ENCODE data around the gene MYO1A. TPM values are rescaled to one million over a fixed set of nuclear protein-coding genes. Genes with fewer than 3 reads are reported as not detected.

MYO1A gene
- total and polyA plus RNA-seq, 2 of the 13 experiments (the other 11 are each of a cell fraction or from before 2014, with no cell fraction given): 5.3 to 6.0 TPM

DNA sequence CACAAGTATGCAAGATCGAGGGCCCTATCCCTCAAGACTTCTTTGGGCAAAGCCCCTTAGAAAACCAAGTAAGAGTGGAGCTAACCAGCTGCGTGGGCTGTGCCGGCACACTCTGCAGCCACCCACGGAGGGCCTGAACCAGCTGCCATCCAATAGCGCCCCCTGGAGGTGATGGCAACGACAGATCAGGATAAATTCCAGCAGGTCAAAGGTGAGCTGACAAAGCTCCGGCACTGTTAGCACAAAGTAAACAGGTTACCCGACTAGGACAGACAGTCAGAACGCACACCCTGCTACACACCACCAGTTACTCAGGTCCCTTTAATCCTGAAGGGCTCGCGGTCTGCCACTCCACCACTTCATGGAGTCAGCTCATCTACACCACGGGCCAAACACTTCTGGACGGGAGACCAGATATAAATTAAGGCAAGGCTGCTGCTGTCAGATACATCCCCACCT is 48.5 kb downstream of the MYO1A start (continued):
- TF ChIP-seq SRF (IDR thresholded peaks at IDR 0.05; ENCODE audit: low read depth, low read length): no peak
- no peak for TF ChIP-seq ZNF569 (CRISPR knock-in tag; IDR thresholded peaks at IDR 0.05; ENCODE audit: borderline replicate concordance)
- peak; percentile 23 for TF ChIP-seq ASH2L (IDR thresholded peaks at IDR 0.05; ENCODE audit: insufficient read length, low read depth, low read length)
- TF ChIP-seq MZF1 (CRISPR knock-in tag; IDR thresholded peaks at IDR 0.05; ENCODE audit: borderline replicate concordance): no peak
- no peak for TF ChIP-seq SATB2 (CRISPR knock-in tag; IDR thresholded peaks at IDR 0.05)
- TF ChIP-seq, protein P1, sequence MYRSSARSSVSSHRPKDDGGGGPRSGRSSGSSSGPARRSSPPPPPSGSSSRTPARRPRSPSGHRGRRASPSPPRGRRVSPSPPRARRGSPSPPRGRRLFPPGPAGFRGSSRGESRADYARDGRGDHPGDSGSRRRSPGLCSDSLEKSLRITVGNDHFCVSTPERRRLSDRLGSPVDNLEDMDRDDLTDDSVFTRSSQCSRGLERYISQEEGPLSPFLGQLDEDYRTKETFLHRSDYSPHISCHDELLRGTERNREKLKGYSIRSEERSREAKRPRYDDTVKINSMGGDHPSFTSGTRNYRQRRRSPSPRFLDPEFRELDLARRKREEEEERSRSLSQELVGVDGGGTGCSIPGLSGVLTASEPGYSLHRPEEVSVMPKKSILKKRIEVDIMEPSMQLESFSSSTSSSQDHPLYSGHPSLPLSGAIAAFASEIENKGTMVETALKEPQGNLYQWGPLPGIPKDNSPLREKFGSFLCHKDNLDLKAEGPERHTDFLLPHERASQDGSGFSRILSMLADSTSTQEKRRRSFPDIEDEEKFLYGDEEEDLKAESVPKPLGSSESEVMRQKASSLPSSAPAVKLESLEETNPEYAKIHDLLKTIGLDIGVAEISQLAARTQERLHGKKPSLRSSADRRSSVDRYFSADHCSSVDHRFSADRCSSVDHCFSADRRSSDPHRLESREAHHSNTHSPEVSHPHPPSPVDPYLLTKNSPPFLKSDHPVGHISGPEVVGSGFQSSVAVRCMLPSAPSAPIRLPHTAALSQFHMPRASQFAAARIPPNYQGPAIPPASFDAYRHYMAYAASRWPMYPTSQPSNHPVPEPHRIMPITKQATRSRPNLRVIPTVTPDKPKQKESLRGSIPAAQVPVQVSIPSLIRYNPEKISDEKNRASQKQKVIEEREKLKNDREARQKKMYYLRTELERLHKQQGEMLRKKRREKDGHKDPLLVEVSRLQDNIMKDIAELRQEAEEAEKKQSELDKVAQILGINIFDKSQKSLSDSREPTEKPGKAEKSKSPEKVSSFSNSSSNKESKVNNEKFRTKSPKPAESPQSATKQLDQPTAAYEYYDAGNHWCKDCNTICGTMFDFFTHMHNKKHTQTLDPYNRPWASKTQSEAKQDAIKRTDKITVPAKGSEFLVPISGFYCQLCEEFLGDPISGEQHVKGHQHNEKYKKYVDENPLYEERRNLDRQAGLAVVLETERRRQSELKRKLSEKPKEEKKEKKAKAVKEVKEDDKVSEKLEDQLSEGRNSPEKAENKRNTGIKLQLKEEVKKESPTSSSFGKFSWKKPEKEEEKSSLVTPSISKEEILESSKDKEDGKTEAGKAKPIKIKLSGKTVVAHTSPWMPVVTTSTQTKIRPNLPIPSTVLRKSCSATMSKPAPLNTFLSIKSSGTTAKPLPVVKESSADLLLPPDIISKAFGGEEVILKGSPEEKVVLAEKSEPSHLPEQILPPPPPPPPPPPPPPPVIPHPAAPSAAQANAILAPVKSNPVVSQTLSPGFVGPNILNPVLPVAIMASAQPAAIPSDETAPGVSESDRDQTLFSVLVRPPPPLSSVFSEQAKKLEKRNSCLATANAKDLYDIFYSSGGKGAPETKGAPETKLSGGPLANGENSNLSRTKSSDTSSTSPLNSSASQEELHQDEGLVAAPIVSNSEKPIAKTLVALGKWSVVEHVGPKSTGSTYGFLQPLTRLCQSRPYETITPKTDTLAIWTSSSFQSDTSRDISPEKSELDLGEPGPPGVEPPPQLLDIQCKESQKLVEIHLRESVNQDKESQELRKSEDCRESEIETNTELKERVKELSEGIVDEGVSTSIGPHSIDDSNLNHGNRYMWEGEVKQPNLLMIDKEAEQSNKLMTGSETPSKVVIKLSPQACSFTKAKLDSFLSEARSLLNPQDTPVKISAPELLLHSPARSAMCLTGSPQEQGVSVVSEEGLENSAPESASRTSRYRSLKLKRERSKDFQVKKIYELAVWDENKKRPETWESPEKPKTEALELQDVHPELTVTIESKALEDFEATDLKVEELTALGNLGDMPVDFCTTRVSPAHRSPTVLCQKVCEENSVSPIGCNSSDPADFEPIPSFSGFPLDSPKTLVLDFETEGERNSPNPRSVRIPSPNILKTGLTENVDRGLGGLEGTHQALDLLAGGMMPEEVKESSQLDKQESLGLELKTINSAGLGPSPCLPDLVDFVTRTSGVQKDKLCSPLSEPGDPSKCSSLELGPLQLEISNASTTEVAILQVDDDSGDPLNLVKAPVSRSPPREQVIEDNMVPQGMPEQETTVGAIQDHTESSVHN (CRISPR knock-in tag; IDR thresholded peaks at IDR 0.05): no peak; the same call in 1 of the 2 replicates
- TF ChIP-seq KDM3A (CRISPR knock-in tag; IDR thresholded peaks at IDR 0.05; ENCODE audit: low read depth): 0 out of 2 replicates have a peak, but pooled peaks have one; percentile 38
- no peak for TF ChIP-seq ETV6 (CRISPR knock-in tag; conservative IDR thresholded peaks at IDR 0.05)
- TF ChIP-seq NFKBIZ (CRISPR knock-in tag; IDR thresholded peaks at IDR 0.05): peak; percentile 52; the same call in 1 of the 2 replicates
- TF ChIP-seq SP1 (IDR thresholded peaks at IDR 0.05): no peak
- 0 out of 2 replicates have a peak, but pooled peaks have one; percentile 25 for TF ChIP-seq SP1 (CRISPR knock-in tag; IDR thresholded peaks at IDR 0.05)
- TF ChIP-seq TBX2 (CRISPR knock-in tag; IDR thresholded peaks at IDR 0.05; ENCODE audit: borderline replicate concordance): peak; percentile 56
- peak; percentile 88 for TF ChIP-seq RAD21 (CRISPR knock-in tag; IDR thresholded peaks at IDR 0.05)
- peak; percentile 70; the same call in 1 of the 2 replicates for TF ChIP-seq ZNF331 (CRISPR knock-in tag; IDR thresholded peaks at IDR 0.05)
- peak; percentile 58; the same call in 1 of the 2 replicates for TF ChIP-seq KMT2B (CRISPR knock-in tag; IDR thresholded peaks at IDR 0.05)
- TF ChIP-seq EEA1 (CRISPR knock-in tag; IDR thresholded peaks at IDR 0.05; ENCODE audit: borderline replicate concordance): no peak
- no peak for TF ChIP-seq MAFG (CRISPR knock-in tag; IDR thresholded peaks at IDR 0.05)
- no peak for TF ChIP-seq PHB2 (IDR thresholded peaks at IDR 0.05; ENCODE audit: partially characterized antibody)
- TF ChIP-seq, protein P2, sequence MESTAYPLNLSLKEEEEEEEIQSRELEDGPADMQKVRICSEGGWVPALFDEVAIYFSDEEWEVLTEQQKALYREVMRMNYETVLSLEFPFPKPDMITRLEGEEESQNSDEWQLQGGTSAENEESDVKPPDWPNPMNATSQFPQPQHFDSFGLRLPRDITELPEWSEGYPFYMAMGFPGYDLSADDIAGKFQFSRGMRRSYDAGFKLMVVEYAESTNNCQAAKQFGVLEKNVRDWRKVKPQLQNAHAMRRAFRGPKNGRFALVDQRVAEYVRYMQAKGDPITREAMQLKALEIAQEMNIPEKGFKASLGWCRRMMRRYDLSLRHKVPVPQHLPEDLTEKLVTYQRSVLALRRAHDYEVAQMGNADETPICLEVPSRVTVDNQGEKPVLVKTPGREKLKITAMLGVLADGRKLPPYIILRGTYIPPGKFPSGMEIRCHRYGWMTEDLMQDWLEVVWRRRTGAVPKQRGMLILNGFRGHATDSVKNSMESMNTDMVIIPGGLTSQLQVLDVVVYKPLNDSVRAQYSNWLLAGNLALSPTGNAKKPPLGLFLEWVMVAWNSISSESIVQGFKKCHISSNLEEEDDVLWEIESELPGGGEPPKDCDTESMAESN (CRISPR knock-in tag; conservative IDR thresholded peaks at IDR 0.05): peak; percentile 63; the same call in 1 of the 2 replicates
- 0 out of 2 replicates have a peak, but pooled peaks have one; percentile 31 for TF ChIP-seq ZFY (CRISPR knock-in tag; IDR thresholded peaks at IDR 0.05)
- no peak for TF ChIP-seq CEBPG (CRISPR knock-in tag; IDR thresholded peaks at IDR 0.05)
- TF ChIP-seq CHCHD3 (CRISPR knock-in tag; IDR thresholded peaks at IDR 0.05): no peak

Measured in HepG2 (cell line).